Panc1 (cell line): ENCODE results near the gene PPP1CC. TPM values are rescaled to one million over a fixed set of nuclear protein-coding genes. Genes with fewer than 3 reads are reported as not detected.
A peak's percentile ranks its signal among the peaks of the same experiment; 100 is the strongest.

Experiments
- ATAC-seq: fragments of 200-7000 bp; cut with Tn5 transposase; 2 replicates; pipeline ENCODE4 v1.9.1; 2020; ENCODE audit warnings: mild to moderate bottlenecking, moderate library complexity
- BruUV-seq: library from RNA; stranded (reverse); fragments of 400-500 nt; replicated peaks from 2 replicates; lab custom pipeline; 2021; lab: Mats Ljungman, UMichigan
- CTCF ChIA-PET: fragments of 300-600 bp; sonication (Branson Sonifier 250); formaldehyde crosslinking; loops from one replicate; lab custom pipeline; 2022; ENCODE audit warnings: antibody characterized with exemption; lab: Charles Lee
- POLR2A ChIA-PET: fragments of 300-600 bp; sonication (Branson Sonifier 250); formaldehyde crosslinking; loops from one replicate; lab custom pipeline; 2022; ENCODE audit warnings: antibody characterized with exemption; lab: Charles Lee
- DNase-seq: peaks from one replicate; pipeline ENCODE4 v3.0.0-alpha.2; 2010; ENCODE audit warnings: low read depth, low spot score
- H3K27ac ChIP-seq: 2 replicates; pipeline ENCODE4 v1.5.1; 2011; ENCODE audit warnings: mild to moderate bottlenecking, low read length, inconsistent platforms
- H3K27me3 ChIP-seq: fragments of 200-500 bp; sonication (Bioruptor generic); 2 replicates; pipeline ENCODE4 v1.6.0; 2014; ENCODE audit warnings: low read length, inconsistent platforms; ENCODE audit not compliant: control insufficient read depth, insufficient read depth
- H3K36me3 ChIP-seq: fragments of 200-500 bp; sonication (Bioruptor generic); 2 replicates; pipeline ENCODE4 v1.5.1; 2014; ENCODE audit warnings: inconsistent platforms, mild to moderate bottlenecking, low read length, moderate library complexity; ENCODE audit not compliant: control insufficient read depth, insufficient read depth
- H3K4me1 ChIP-seq: 2 replicates; pipeline ENCODE4 v1.5.1; 2011; ENCODE audit warnings: inconsistent platforms, mild to moderate bottlenecking, low read length, moderate library complexity; ENCODE audit not compliant: control insufficient read depth, insufficient read depth
- H3K4me3 ChIP-seq, 2 experiments: 2 replicates each; pipeline ENCODE4 v1.5.1; 2011 to 2012; ENCODE audit warnings: low read depth in 2 of 2, low read length in 2 of 2, mild to moderate bottlenecking in 2 of 2, inconsistent platforms in 1 of 2, moderate library complexity in 1 of 2
- H3K9me3 ChIP-seq: fragments of 200-500 bp; sonication (Bioruptor generic); 2 replicates; pipeline ENCODE4 v1.5.1; 2014; ENCODE audit warnings: low read depth, mild to moderate bottlenecking, inconsistent platforms, low read length, moderate library complexity; ENCODE audit not compliant: control insufficient read depth, insufficient read depth
- CTCF ChIP-seq: fragments of 450-650 bp; IDR thresholded peaks from 2 replicates; pipeline ENCODE4 v1.5.1; 2017; ENCODE audit warnings: mild to moderate bottlenecking
- POLR2AphosphoS5 ChIP-seq: IDR thresholded peaks from 2 replicates; pipeline ENCODE4 v1.6.1; 2012; ENCODE audit warnings: mild to moderate bottlenecking, low read depth, low read length, moderate library complexity
- REST ChIP-seq, 2 experiments: IDR thresholded peaks; 2 replicates each; pipeline ENCODE4 v1.6.1; 2011 to 2012; ENCODE audit warnings: low read depth in 2 of 2, control low read depth in 1 of 2, low read length in 1 of 2, mild to moderate bottlenecking in 1 of 2, moderate library complexity in 1 of 2; ENCODE audit not compliant: insufficient read depth in 1 of 2
- SIN3A ChIP-seq: IDR thresholded peaks from 2 replicates; pipeline ENCODE4 v1.6.1; 2012; ENCODE audit warnings: low read depth, mild to moderate bottlenecking, low read length, moderate library complexity, borderline replicate concordance; ENCODE audit not compliant: insufficient read depth
- TCF7L2 ChIP-seq: IDR thresholded peaks from 2 replicates; pipeline ENCODE4 v1.6.1; 2011; ENCODE audit warnings: mild to moderate bottlenecking, low read depth, low read length, inconsistent platforms
- in situ Hi-C: cut with HindIII; loops from 2 replicates; pipeline ENCODE4 v1.10.0; 2016; ENCODE audit warnings: low sequenced_read_pairs, low pct_unique_long_range_greater_than_20kb
- intact Hi-C: fragments of 100-400 bp; cut with micrococcal nuclease; formaldehyde crosslinking; loops from one replicate; pipeline ENCODE4 v1.10.0; 2022; ENCODE audit not compliant: unreplicated experiment
- total RNA-seq: library from RNA; stranded (reverse); gene quantifications from one replicate; pipeline ENCODE4 v1.2.1, GENCODE V29; 2021; ENCODE audit not compliant: unreplicated experiment

Gene PPP1CC
- total RNA-seq, 1 experiment from 2014 or later = 219 TPM

- H3K27me3 ChIP-seq = no peaks in the 10 kb centered on the region
- H3K4me3 ChIP-seq = no peak overlapping the region
- H3K27ac ChIP-seq = no peak overlapping the region
- POLR2A ChIA-PET = no interaction called here
- CTCF ChIA-PET = no interaction called here
- TF ChIP-seq POLR2AphosphoS5 = no peak
- TF ChIP-seq CTCF = no peak
- TF ChIP-seq SIN3A = no peak
- TF ChIP-seq TCF7L2 = no peak
- no peak for TF ChIP-seq REST (IDR thresholded peaks at IDR 0.05; ENCODE audit: insufficient read depth in 1 of 2, low read depth in 2 of 2, low read length in 1 of 2)
- intact Hi-C loops = no loop called here
- ATAC-seq = no peak
- in situ Hi-C loops = no loop called here
- no TSS peak for BruUV-seq
- H3K36me3 ChIP-seq = peaks cover 7% of the 10 kb centered on the region
- no peaks in the 10 kb centered on the region for H3K9me3 ChIP-seq
- peaks cover 19% of the 10 kb centered on the region for H3K4me1 ChIP-seq
- DNase-seq = no peak
Measured at GRCh38 chr12:110746550-110746949, 3.9 kb upstream of the PPP1CC start.

- intact Hi-C loops = no loop called here
- no peak for DNase-seq
- Histone ChIP-seq H3K4me1 (peaks cover 19% of the 10 kb centered on the region), H3K36me3 (peaks cover 10% of the 10 kb centered on the region), H3K27ac (peak overlapping the region; percentile 95), H3K9me3 (no peaks in the 10 kb centered on the region), H3K27me3 (no peaks in the 10 kb centered on the region), H3K4me3 (no peak overlapping the region)
- TF ChIP-seq REST (IDR thresholded peaks at IDR 0.05; ENCODE audit: insufficient read depth in 1 of 2, low read depth in 2 of 2, low read length in 1 of 2) (no peak), SIN3A (no peak), TCF7L2 (no peak), CTCF (no peak), POLR2AphosphoS5 (no peak)
- ChIA-PET POLR2A (no interaction called here), CTCF (interaction anchor here (0.6 kb wide), 1 partner anchor 41 kb away, joined by 3 read pairs; no protein-coding TSS in a partner anchor)
- BruUV-seq = no TSS peak
- in situ Hi-C loops = no loop called here
- ATAC-seq = no peak
Measured at GRCh38 chr12:110745542-110746284, 3.0 kb upstream of the PPP1CC start.
